ENCODE data around the gene LSM2. TPM values are rescaled to one million over a fixed set of nuclear protein-coding genes. Genes with fewer than 3 reads are reported as not detected.

Gene LSM2
- total and polyA plus RNA-seq, 9 of the 15 experiments (the other 6 are each of a cell fraction or from before 2014, with no cell fraction given): 154 to 407 (median 223) TPM

DNA sequence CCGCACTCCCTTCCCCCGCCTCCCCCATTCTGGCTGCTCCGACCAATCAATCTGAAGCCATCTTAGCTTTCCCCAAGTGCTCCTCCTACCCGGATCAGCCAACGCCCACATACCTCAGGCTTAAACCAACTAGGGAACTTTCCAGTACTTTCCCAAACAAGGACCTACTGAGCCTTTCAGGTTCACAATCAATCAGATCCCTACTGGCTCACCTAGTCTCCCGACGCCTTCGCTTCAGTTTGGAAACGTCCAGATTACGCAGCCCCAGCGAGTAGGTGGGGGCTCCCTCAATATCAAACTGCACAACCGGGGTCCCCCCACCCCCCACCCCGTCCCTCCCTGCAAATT, 7.9 kb upstream of the LSM2 start (continued):
- TF ChIP-seq ZNF551 (CRISPR knock-in tag; IDR thresholded peaks at IDR 0.05) (no peak), PTRF (tag; IDR thresholded peaks at IDR 0.05) (no peak), BRF1 (IDR thresholded peaks at IDR 0.05; ENCODE audit: borderline replicate concordance, extremely low read depth, insufficient read length) (no peak), SREBF2 (CRISPR knock-in tag; IDR thresholded peaks at IDR 0.05) (no peak), FOXM1 (IDR thresholded peaks at IDR 0.05; ENCODE audit: low read depth) (no peak; the same call in 1 of the 2 replicates), FOXM1 (CRISPR knock-in tag; IDR thresholded peaks at IDR 0.05; ENCODE audit: low read depth) (no peak), BMI1 (IDR thresholded peaks at IDR 0.05; ENCODE audit: low read length) (no peak), MXI1 (IDR thresholded peaks at IDR 0.05; ENCODE audit: low read depth, low read length) (no peak), SMAD1 (IDR thresholded peaks at IDR 0.05; ENCODE audit: low read depth, low read length, partially characterized antibody) (no peak), ZNF165 (CRISPR knock-in tag; IDR thresholded peaks at IDR 0.05; ENCODE audit: borderline replicate concordance) (0 out of 2 replicates have a peak, but pooled peaks have one; percentile 62), RBBP5 (IDR thresholded peaks at IDR 0.05; ENCODE audit: borderline replicate concordance, insufficient read depth, low read length, poor library complexity, severe bottlenecking) (no peak)
- TF ChIP-seq, protein P1, sequence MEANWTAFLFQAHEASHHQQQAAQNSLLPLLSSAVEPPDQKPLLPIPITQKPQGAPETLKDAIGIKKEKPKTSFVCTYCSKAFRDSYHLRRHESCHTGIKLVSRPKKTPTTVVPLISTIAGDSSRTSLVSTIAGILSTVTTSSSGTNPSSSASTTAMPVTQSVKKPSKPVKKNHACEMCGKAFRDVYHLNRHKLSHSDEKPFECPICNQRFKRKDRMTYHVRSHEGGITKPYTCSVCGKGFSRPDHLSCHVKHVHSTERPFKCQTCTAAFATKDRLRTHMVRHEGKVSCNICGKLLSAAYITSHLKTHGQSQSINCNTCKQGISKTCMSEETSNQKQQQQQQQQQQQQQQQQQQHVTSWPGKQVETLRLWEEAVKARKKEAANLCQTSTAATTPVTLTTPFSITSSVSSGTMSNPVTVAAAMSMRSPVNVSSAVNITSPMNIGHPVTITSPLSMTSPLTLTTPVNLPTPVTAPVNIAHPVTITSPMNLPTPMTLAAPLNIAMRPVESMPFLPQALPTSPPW (CRISPR knock-in tag; IDR thresholded peaks at IDR 0.05): no peak
- TF ChIP-seq, protein P2, sequence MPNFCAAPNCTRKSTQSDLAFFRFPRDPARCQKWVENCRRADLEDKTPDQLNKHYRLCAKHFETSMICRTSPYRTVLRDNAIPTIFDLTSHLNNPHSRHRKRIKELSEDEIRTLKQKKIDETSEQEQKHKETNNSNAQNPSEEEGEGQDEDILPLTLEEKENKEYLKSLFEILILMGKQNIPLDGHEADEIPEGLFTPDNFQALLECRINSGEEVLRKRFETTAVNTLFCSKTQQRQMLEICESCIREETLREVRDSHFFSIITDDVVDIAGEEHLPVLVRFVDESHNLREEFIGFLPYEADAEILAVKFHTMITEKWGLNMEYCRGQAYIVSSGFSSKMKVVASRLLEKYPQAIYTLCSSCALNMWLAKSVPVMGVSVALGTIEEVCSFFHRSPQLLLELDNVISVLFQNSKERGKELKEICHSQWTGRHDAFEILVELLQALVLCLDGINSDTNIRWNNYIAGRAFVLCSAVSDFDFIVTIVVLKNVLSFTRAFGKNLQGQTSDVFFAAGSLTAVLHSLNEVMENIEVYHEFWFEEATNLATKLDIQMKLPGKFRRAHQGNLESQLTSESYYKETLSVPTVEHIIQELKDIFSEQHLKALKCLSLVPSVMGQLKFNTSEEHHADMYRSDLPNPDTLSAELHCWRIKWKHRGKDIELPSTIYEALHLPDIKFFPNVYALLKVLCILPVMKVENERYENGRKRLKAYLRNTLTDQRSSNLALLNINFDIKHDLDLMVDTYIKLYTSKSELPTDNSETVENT (CRISPR knock-in tag; IDR thresholded peaks at IDR 0.05): no peak
- TF ChIP-seq, protein P3, sequence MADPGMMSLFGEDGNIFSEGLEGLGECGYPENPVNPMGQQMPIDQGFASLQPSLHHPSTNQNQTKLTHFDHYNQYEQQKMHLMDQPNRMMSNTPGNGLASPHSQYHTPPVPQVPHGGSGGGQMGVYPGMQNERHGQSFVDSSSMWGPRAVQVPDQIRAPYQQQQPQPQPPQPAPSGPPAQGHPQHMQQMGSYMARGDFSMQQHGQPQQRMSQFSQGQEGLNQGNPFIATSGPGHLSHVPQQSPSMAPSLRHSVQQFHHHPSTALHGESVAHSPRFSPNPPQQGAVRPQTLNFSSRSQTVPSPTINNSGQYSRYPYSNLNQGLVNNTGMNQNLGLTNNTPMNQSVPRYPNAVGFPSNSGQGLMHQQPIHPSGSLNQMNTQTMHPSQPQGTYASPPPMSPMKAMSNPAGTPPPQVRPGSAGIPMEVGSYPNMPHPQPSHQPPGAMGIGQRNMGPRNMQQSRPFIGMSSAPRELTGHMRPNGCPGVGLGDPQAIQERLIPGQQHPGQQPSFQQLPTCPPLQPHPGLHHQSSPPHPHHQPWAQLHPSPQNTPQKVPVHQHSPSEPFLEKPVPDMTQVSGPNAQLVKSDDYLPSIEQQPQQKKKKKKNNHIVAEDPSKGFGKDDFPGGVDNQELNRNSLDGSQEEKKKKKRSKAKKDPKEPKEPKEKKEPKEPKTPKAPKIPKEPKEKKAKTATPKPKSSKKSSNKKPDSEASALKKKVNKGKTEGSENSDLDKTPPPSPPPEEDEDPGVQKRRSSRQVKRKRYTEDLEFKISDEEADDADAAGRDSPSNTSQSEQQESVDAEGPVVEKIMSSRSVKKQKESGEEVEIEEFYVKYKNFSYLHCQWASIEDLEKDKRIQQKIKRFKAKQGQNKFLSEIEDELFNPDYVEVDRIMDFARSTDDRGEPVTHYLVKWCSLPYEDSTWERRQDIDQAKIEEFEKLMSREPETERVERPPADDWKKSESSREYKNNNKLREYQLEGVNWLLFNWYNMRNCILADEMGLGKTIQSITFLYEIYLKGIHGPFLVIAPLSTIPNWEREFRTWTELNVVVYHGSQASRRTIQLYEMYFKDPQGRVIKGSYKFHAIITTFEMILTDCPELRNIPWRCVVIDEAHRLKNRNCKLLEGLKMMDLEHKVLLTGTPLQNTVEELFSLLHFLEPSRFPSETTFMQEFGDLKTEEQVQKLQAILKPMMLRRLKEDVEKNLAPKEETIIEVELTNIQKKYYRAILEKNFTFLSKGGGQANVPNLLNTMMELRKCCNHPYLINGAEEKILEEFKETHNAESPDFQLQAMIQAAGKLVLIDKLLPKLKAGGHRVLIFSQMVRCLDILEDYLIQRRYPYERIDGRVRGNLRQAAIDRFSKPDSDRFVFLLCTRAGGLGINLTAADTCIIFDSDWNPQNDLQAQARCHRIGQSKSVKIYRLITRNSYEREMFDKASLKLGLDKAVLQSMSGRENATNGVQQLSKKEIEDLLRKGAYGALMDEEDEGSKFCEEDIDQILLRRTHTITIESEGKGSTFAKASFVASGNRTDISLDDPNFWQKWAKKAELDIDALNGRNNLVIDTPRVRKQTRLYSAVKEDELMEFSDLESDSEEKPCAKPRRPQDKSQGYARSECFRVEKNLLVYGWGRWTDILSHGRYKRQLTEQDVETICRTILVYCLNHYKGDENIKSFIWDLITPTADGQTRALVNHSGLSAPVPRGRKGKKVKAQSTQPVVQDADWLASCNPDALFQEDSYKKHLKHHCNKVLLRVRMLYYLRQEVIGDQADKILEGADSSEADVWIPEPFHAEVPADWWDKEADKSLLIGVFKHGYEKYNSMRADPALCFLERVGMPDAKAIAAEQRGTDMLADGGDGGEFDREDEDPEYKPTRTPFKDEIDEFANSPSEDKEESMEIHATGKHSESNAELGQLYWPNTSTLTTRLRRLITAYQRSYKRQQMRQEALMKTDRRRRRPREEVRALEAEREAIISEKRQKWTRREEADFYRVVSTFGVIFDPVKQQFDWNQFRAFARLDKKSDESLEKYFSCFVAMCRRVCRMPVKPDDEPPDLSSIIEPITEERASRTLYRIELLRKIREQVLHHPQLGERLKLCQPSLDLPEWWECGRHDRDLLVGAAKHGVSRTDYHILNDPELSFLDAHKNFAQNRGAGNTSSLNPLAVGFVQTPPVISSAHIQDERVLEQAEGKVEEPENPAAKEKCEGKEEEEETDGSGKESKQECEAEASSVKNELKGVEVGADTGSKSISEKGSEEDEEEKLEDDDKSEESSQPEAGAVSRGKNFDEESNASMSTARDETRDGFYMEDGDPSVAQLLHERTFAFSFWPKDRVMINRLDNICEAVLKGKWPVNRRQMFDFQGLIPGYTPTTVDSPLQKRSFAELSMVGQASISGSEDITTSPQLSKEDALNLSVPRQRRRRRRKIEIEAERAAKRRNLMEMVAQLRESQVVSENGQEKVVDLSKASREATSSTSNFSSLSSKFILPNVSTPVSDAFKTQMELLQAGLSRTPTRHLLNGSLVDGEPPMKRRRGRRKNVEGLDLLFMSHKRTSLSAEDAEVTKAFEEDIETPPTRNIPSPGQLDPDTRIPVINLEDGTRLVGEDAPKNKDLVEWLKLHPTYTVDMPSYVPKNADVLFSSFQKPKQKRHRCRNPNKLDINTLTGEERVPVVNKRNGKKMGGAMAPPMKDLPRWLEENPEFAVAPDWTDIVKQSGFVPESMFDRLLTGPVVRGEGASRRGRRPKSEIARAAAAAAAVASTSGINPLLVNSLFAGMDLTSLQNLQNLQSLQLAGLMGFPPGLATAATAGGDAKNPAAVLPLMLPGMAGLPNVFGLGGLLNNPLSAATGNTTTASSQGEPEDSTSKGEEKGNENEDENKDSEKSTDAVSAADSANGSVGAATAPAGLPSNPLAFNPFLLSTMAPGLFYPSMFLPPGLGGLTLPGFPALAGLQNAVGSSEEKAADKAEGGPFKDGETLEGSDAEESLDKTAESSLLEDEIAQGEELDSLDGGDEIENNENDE (IDR thresholded peaks at IDR 0.05; ENCODE audit: low read depth, low read length): no peak
